NB4 (cell line): Measurements from ENCODE around the gene BCL2.
"Not testable (repeated sequence)": the region's sequence is repeated elsewhere in the genome, so short reads cannot be mapped to it uniquely, and the experiment has no call there.

ENCODE experiments used
- POLR2A ChIP-seq: IDR thresholded peaks from 2 replicates; pipeline ENCODE4 v1.6.1; 2011; ENCODE audit warnings: mild to moderate bottlenecking; ENCODE audit not compliant: insufficient read length; ENCODE audit errors: extremely low read depth
- TF ChIP-seq, protein P1 (sequence below): IDR thresholded peaks from one replicate; pipeline ENCODE4 v1.5.1; 2012; ENCODE audit warnings: low read depth, low read length

- TF ChIP-seq, protein P1, sequence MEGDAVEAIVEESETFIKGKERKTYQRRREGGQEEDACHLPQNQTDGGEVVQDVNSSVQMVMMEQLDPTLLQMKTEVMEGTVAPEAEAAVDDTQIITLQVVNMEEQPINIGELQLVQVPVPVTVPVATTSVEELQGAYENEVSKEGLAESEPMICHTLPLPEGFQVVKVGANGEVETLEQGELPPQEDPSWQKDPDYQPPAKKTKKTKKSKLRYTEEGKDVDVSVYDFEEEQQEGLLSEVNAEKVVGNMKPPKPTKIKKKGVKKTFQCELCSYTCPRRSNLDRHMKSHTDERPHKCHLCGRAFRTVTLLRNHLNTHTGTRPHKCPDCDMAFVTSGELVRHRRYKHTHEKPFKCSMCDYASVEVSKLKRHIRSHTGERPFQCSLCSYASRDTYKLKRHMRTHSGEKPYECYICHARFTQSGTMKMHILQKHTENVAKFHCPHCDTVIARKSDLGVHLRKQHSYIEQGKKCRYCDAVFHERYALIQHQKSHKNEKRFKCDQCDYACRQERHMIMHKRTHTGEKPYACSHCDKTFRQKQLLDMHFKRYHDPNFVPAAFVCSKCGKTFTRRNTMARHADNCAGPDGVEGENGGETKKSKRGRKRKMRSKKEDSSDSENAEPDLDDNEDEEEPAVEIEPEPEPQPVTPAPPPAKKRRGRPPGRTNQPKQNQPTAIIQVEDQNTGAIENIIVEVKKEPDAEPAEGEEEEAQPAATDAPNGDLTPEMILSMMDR, result not testable (repeated sequence)
- TF ChIP-seq POLR2A, result not testable (repeated sequence)
Observed at GRCh38 chr18:63235920-63236319, 83.6 kb downstream of the BCL2 start.
